ENCODE results near the gene GPER1.

DNA sequence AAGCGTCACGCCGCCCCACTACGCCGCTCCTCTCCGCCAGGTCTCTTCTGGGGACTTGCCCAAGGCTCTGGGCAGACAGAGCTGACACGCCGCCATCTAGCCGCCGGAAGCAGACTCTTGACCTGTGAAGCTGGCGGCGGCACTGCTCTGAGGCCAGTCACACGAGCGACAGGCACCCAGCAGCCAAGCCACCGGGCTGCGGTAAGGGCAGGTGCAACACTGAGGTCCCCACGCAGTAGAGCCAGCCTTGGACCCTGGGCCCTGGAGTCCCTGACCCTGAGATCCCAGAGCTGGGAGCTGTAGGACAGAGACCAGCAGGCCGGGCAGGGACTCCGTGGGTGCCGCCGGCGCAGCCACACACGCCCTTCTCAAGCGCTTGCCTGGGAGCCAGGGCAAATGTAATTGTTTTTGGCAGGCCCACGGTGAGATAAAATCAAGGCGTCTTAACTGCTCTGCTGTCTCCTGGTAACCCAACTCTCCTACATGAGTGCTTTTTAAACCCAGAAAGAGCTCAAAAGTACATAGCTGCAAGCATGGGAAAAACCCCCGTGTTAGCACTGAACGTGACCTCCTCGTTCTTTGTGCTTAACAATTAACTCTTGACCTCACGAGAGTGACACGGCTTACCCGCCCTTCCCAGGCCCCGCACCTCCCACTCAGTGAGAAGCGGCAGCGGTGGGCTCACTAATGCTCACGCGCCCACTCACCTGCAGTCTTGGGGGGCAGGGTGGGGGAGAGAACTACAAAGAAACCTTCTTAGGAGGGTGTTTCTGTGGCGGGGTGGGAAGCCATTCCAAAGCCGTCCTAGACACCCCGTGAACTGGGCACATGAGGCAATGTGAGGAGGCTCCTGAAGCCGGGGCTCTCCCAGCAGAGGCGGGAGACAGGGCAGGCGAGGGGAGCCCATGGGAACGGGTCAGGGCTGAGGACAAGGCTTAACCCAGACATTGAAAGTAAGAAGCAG, 8.5 kb downstream of the GPER1 start:
- TF ChIP-seq, protein P1, sequence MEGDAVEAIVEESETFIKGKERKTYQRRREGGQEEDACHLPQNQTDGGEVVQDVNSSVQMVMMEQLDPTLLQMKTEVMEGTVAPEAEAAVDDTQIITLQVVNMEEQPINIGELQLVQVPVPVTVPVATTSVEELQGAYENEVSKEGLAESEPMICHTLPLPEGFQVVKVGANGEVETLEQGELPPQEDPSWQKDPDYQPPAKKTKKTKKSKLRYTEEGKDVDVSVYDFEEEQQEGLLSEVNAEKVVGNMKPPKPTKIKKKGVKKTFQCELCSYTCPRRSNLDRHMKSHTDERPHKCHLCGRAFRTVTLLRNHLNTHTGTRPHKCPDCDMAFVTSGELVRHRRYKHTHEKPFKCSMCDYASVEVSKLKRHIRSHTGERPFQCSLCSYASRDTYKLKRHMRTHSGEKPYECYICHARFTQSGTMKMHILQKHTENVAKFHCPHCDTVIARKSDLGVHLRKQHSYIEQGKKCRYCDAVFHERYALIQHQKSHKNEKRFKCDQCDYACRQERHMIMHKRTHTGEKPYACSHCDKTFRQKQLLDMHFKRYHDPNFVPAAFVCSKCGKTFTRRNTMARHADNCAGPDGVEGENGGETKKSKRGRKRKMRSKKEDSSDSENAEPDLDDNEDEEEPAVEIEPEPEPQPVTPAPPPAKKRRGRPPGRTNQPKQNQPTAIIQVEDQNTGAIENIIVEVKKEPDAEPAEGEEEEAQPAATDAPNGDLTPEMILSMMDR (IDR thresholded peaks at IDR 0.05) = no peak
- no peak for TF ChIP-seq EZH2 (IDR thresholded peaks at IDR 0.05)
